ENCODE measurements around the gene OSTN.

GRCh38 chr3:191197761-191198306 lies 1.2 kb upstream of the OSTN start:
- TF ChIP-seq CTCF (IDR thresholded peaks at IDR 0.05) (no peak), ZFX (IDR thresholded peaks at IDR 0.05; ENCODE audit: borderline replicate concordance) (no peak)
